GM20431 (cell line): ENCODE data around the gene LST1.

ENCODE experiments used
- in situ Hi-C: fragments of 300-500 bp; cut with MseI, MboI; formaldehyde crosslinking; loops from one replicate; pipeline ENCODE4 v1.15.0; 2020; ENCODE audit warnings: low sequenced_read_pairs; ENCODE audit not compliant: unreplicated experiment

The LST1 gene

DNA sequence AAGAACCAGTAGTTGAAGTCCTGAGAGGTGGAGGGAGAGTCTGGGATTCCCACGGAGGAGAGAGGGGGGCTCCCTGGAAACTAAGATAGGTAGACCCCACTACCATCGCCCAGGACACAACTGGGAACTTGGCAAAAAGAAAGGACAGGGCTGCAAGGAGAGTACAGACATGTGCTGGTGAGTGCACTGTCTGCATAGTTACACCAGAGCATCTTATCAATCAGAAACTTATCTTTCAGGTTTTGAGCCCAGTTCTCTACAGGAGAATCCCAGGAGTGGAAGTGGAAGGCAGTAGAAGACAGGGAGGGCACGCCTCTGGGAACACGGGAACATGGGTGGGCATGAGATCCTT lies 26.5 kb upstream of the LST1 start:
- in situ Hi-C loops = no loop called here

GRCh38 chr6:31559958-31560696 lies 25.9 kb upstream of the LST1 start:
- in situ Hi-C loops = no loop called here

GRCh38 chr6:31560697-31561058 lies 25.4 kb upstream of the LST1 start:
- in situ Hi-C loops = no loop called here

DNA sequence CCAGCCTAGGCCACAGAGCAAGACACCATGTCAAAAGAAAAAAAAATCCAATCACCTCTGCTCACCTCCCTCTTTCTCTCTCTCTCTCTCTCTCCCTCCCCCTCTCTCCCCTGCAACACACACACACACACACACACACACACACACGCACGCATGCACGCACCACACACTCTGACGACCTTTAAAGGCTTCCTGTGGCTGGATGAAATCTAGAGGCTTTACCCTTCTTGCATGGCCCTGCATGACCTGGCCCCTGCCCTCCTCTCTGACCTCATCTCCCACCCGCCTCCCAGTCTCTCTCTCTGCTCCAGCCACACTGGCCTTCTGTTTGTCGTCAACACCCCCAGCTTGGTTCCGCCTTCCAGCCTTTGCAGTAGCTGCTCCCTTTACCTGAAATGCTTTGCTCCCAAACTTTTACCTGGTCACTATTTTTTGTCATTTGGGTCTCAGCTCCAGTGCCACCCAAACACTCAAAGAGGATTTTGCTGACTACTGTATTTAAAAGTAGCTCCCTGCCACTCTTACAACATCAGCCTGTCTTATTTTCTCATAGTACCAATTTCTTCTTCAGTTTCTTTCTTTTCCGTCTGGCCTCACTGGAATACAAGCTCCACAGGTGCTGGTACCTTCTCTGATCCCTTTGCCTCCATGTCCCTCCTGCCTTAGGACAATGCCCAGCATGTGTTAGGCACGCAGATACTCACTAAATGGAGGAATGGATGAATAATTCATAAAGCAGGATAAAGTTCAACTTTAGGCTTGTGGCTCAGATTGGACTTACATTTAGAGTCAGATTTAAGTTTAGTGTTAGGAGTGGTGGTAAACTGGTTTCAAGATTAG lies 18.3 kb upstream of the LST1 start:
- in situ Hi-C loops = no loop called here

DNA sequence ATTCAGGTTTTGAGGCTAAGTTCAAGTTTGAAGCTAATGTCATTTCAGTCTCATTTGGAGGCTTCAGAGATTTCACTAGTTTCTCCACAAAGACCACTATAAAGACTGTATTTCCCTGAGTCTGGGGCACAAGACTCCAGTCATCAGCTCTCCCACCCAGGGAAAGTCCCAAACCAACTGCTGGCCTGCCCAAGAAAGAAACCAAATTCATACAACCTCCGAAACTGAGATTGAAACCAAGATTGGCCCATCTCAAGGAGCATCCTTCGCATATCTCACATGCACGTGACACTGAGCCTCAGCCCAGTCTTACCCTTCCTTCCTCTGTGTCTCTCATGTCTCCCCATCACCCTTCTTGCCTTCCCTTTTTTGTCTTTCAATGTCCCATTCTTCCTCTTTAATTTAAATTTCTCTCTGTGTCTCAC lies 17.5 kb upstream of the LST1 start:
- in situ Hi-C loops = no loop called here

GRCh38 chr6:31569861-31570536 lies 16.1 kb upstream of the LST1 start:
- in situ Hi-C loops = no loop called here

DNA sequence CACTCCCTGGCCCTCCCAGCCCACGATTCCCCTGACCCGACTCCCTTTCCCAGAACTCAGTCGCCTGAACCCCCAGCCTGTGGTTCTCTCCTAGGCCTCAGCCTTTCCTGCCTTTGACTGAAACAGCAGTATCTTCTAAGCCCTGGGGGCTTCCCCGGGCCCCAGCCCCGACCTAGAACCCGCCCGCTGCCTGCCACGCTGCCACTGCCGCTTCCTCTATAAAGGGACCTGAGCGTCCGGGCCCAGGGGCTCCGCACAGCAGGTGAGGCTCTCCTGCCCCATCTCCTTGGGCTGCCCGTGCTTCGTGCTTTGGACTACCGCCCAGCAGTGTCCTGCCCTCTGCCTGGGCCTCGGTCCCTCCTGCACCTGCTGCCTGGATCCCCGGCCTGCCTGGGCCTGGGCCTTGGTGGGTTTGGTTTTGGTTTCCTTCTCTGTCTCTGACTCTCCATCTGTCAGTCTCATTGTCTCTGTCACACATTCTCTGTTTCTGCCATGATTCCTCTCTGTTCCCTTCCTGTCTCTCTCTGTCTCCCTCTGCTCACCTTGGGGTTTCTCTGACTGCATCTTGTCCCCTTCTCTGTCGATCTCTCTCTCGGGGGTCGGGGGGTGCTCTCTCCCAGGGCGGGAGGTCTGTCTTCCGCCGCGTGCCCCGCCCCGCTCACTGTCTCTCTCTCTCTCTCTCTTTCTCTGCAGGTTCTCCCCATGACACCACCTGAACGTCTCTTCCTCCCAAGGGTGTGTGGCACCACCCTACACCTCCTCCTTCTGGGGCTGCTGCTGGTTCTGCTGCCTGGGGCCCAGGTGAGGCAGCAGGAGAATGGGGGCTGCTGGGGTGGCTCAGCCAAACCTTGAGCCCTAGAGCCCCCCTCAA lies 13.8 kb upstream of the LST1 start, which contains the start of gene LTA:
LTA (plus strand) TSS at position 249 of the 871 bp plus-strand sequence; CDS start at position 703, 454 bp downstream.
- in situ Hi-C loops = no loop called here

DNA sequence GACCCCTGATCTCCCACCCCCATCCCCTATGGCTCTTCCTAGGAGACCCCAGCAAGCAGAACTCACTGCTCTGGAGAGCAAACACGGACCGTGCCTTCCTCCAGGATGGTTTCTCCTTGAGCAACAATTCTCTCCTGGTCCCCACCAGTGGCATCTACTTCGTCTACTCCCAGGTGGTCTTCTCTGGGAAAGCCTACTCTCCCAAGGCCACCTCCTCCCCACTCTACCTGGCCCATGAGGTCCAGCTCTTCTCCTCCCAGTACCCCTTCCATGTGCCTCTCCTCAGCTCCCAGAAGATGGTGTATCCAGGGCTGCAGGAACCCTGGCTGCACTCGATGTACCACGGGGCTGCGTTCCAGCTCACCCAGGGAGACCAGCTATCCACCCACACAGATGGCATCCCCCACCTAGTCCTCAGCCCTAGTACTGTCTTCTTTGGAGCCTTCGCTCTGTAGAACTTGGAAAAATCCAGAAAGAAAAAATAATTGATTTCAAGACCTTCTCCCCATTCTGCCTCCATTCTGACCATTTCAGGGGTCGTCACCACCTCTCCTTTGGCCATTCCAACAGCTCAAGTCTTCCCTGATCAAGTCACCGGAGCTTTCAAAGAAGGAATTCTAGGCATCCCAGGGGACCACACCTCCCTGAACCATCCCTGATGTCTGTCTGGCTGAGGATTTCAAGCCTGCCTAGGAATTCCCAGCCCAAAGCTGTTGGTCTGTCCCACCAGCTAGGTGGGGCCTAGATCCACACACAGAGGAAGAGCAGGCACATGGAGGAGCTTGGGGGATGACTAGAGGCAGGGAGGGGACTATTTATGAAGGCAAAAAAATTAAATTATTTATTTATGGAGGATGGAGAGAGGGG lies 12.6 kb upstream of the LST1 start:
- in situ Hi-C loops = no loop called here

DNA sequence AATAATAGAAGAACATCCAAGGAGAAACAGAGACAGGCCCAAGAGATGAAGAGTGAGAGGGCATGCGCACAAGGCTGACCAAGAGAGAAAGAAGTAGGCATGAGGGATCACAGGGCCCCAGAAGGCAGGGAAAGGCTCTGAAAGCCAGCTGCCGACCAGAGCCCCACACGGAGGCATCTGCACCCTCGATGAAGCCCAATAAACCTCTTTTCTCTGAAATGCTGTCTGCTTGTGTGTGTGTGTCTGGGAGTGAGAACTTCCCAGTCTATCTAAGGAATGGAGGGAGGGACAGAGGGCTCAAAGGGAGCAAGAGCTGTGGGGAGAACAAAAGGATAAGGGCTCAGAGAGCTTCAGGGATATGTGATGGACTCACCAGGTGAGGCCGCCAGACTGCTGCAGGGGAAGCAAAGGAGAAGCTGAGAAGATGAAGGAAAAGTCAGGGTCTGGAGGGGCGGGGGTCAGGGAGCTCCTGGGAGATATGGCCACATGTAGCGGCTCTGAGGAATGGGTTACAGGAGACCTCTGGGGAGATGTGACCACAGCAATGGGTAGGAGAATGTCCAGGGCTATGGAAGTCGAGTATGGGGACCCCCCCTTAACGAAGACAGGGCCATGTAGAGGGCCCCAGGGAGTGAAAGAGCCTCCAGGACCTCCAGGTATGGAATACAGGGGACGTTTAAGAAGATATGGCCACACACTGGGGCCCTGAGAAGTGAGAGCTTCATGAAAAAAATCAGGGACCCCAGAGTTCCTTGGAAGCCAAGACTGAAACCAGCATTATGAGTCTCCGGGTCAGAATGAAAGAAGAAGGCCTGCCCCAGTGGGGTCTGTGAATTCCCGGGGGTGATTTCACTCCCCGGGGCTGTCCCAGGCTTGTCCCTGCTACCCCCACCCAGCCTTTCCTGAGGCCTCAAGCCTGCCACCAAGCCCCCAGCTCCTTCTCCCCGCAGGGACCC lies 11.7 kb upstream of the LST1 start:
- in situ Hi-C loops = no loop called here

DNA sequence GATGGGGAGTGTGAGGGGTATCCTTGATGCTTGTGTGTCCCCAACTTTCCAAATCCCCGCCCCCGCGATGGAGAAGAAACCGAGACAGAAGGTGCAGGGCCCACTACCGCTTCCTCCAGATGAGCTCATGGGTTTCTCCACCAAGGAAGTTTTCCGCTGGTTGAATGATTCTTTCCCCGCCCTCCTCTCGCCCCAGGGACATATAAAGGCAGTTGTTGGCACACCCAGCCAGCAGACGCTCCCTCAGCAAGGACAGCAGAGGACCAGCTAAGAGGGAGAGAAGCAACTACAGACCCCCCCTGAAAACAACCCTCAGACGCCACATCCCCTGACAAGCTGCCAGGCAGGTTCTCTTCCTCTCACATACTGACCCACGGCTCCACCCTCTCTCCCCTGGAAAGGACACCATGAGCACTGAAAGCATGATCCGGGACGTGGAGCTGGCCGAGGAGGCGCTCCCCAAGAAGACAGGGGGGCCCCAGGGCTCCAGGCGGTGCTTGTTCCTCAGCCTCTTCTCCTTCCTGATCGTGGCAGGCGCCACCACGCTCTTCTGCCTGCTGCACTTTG lies 10.7 kb upstream of the LST1 start, which contains the start of gene TNF:
TNF (plus strand) TSS at position 231 of the 567 bp plus-strand sequence; CDS start at position 408, 177 bp downstream.
- in situ Hi-C loops = no loop called here

GRCh38 chr6:31575952-31576685 lies 10.0 kb upstream of the LST1 start:
- in situ Hi-C loops = no loop called here

DNA sequence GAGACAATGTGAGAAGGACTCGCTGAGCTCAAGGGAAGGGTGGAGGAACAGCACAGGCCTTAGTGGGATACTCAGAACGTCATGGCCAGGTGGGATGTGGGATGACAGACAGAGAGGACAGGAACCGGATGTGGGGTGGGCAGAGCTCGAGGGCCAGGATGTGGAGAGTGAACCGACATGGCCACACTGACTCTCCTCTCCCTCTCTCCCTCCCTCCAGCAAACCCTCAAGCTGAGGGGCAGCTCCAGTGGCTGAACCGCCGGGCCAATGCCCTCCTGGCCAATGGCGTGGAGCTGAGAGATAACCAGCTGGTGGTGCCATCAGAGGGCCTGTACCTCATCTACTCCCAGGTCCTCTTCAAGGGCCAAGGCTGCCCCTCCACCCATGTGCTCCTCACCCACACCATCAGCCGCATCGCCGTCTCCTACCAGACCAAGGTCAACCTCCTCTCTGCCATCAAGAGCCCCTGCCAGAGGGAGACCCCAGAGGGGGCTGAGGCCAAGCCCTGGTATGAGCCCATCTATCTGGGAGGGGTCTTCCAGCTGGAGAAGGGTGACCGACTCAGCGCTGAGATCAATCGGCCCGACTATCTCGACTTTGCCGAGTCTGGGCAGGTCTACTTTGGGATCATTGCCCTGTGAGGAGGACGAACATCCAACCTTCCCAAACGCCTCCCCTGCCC lies 9.0 kb upstream of the LST1 start:
- in situ Hi-C loops = no loop called here

DNA sequence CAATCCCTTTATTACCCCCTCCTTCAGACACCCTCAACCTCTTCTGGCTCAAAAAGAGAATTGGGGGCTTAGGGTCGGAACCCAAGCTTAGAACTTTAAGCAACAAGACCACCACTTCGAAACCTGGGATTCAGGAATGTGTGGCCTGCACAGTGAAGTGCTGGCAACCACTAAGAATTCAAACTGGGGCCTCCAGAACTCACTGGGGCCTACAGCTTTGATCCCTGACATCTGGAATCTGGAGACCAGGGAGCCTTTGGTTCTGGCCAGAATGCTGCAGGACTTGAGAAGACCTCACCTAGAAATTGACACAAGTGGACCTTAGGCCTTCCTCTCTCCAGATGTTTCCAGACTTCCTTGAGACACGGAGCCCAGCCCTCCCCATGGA lies 8.5 kb upstream of the LST1 start:
- in situ Hi-C loops = no loop called here

GRCh38 chr6:31578184-31579118 lies 7.6 kb upstream of the LST1 start:
- in situ Hi-C loops = no loop called here

- in situ Hi-C loops = no loop called here
Observed at GRCh38 chr6:31579119-31579505, 7.0 kb upstream of the LST1 start.
